ENCODE results near the gene CLMN.

GRCh38 chr14:95294320-95294719, 25.4 kb downstream of the CLMN start:
- TF ChIP-seq CTCF (IDR thresholded peaks at IDR 0.05) (no peak), POLR2A (IDR thresholded peaks at IDR 0.05) (no peak)
